ENCODE measurements around the gene POLD4. TPM values are rescaled to one million over a fixed set of nuclear protein-coding genes. Genes with fewer than 3 reads are reported as not detected.

The POLD4 gene
- total RNA-seq, 1 donor from 2014 or later = 69.3 TPM

- Histone ChIP-seq H3K27me3 (no peaks in the 10 kb centered on the region), H3K27ac (no peak overlapping the region), H3K36me3 (no peaks in the 10 kb centered on the region), H3K9me3 (no peaks in the 10 kb centered on the region), H3K4me3 (no peak overlapping the region), H3K4me1 (peaks cover 60% of the 10 kb centered on the region)
- intact Hi-C loops (cut with DNase I) = no loop called here
- no peak for TF ChIP-seq CTCF (IDR thresholded peaks at IDR 0.05)
- DNase-seq (no peak), ATAC-seq (no peak)
Observed at GRCh38 chr11:67367761-67368227, 14.4 kb upstream of the POLD4 start.

GRCh38 chr11:67366961-67367760 lies 13.8 kb upstream of the POLD4 start:
- peak overlapping the region; percentile 36 for H3K27ac ChIP-seq
- intact Hi-C loops (cut with DNase I) = no loop called here

GRCh38 chr11:67366546-67366945 lies 13.2 kb upstream of the POLD4 start:
- Histone ChIP-seq H3K9me3 (no peaks in the 10 kb centered on the region), H3K36me3 (no peaks in the 10 kb centered on the region), H3K4me3 (no peak overlapping the region), H3K27me3 (no peaks in the 10 kb centered on the region), H3K4me1 (peaks cover 53% of the 10 kb centered on the region), H3K27ac (peak overlapping the region; percentile 36)
- ATAC-seq (no peak), DNase-seq (no peak)
- intact Hi-C loops (cut with DNase I) = no loop called here
- no peak for TF ChIP-seq CTCF (IDR thresholded peaks at IDR 0.05)

More at GRCh38 chr11:67366961-67367760, 13.8 kb upstream of the POLD4 start:
- TF ChIP-seq CTCF (IDR thresholded peaks at IDR 0.05) = no peak
- Histone ChIP-seq H3K36me3 (no peaks in the 10 kb centered on the region), H3K27me3 (no peaks in the 10 kb centered on the region), H3K4me3 (no peak overlapping the region), H3K4me1 (peaks cover 59% of the 10 kb centered on the region), H3K9me3 (no peaks in the 10 kb centered on the region)
- peak; percentile 49 for ATAC-seq
- DNase-seq = peak; percentile 78

GRCh38 chr11:67365736-67366444 lies 12.5 kb upstream of the POLD4 start:
- DNase-seq = no peak
- Histone ChIP-seq H3K36me3 (no peaks in the 10 kb centered on the region), H3K27me3 (no peaks in the 10 kb centered on the region), H3K4me3 (no peak overlapping the region), H3K9me3 (no peaks in the 10 kb centered on the region), H3K27ac (peak overlapping the region; percentile 36), H3K4me1 (peaks cover 46% of the 10 kb centered on the region)
- intact Hi-C loops (cut with DNase I) = no loop called here
- TF ChIP-seq CTCF (IDR thresholded peaks at IDR 0.05) = no peak
- no peak for ATAC-seq

GRCh38 chr11:67364783-67365722 lies 11.7 kb upstream of the POLD4 start:
- ATAC-seq = no peak
- intact Hi-C loops (cut with DNase I) = no loop called here
- no peaks in the 10 kb centered on the region for H3K9me3 ChIP-seq
- no peak for DNase-seq
- peaks cover 40% of the 10 kb centered on the region for H3K4me1 ChIP-seq
- no peaks in the 10 kb centered on the region for H3K36me3 ChIP-seq
- TF ChIP-seq CTCF (IDR thresholded peaks at IDR 0.05) = no peak
- H3K27me3 ChIP-seq = no peaks in the 10 kb centered on the region
- no peak overlapping the region for H3K27ac ChIP-seq
- H3K4me3 ChIP-seq = no peak overlapping the region
